Peyer's patch (tissue), 4 donors: ENCODE measurements around the gene PRM1. TPM values are rescaled to one million over a fixed set of nuclear protein-coding genes. Genes with fewer than 3 reads are reported as not detected.

Experiments
- DNase-seq, 3 donors: peaks; one replicate each; pipeline ENCODE4 v3.0.0-alpha.2; 2017 to 2019
- H3K27ac ChIP-seq, 4 donors: fragments of 200-600 bp; sonication (generic); one replicate each; pipeline ENCODE4 v1.5.1; 2016 to 2019
- H3K27me3 ChIP-seq, 2 donors: fragments of 200-600 bp; sonication (generic); one replicate each; pipeline ENCODE4 v1.5.1; 2019
- H3K36me3 ChIP-seq, 3 donors: fragments of 200-600 bp; sonication (generic); one replicate each; pipeline ENCODE4 v1.5.1; 2016 to 2019
- H3K4me1 ChIP-seq, 4 donors: fragments of 200-600 bp; sonication (generic); one replicate each; pipeline ENCODE4 v1.5.1; 2016 to 2019
- H3K4me3 ChIP-seq, 4 donors: fragments of 200-600 bp; sonication (generic); 1 replicate in 3 of 4; 2 replicates in 1 of 4; pipeline ENCODE4 v1.5.1; 2016 to 2019; ENCODE audit warnings: mild to moderate bottlenecking in 1 of 4
- H3K9me3 ChIP-seq, 4 donors: fragments of 200-600 bp; sonication (generic); one replicate each; pipeline ENCODE4 v1.5.1; 2016 to 2019; ENCODE audit warnings: mild to moderate bottlenecking in 1 of 4
- CTCF ChIP-seq, 6 experiments: fragments of 450-650 bp in 4 of 6; fragments of 200-600 bp in 2 of 6; sonication (generic) in 1 of 6; IDR thresholded peaks; one replicate each; pipeline ENCODE4 v1.5.1; 2017 to 2019; ENCODE audit warnings: antibody characterized with exemption in 6 of 6, mild to moderate bottlenecking in 3 of 6, moderate library complexity in 1 of 6
- POLR2A ChIP-seq, 2 donors: fragments of 450-650 bp; IDR thresholded peaks; one replicate each; pipeline ENCODE4 v1.5.1; 2017; ENCODE audit warnings: antibody characterized with exemption in 2 of 2, mild to moderate bottlenecking in 2 of 2, moderate library complexity in 2 of 2
- total RNA-seq, 4 donors: library from RNA; depleted of rRNA; stranded (reverse); fragments of >200 nt; gene quantifications; one replicate each; pipeline ENCODE4 v1.1.0, GENCODE V29; 2016

The PRM1 gene
- total RNA-seq, 4 donors from 2014 or later, result not detected

DNA sequence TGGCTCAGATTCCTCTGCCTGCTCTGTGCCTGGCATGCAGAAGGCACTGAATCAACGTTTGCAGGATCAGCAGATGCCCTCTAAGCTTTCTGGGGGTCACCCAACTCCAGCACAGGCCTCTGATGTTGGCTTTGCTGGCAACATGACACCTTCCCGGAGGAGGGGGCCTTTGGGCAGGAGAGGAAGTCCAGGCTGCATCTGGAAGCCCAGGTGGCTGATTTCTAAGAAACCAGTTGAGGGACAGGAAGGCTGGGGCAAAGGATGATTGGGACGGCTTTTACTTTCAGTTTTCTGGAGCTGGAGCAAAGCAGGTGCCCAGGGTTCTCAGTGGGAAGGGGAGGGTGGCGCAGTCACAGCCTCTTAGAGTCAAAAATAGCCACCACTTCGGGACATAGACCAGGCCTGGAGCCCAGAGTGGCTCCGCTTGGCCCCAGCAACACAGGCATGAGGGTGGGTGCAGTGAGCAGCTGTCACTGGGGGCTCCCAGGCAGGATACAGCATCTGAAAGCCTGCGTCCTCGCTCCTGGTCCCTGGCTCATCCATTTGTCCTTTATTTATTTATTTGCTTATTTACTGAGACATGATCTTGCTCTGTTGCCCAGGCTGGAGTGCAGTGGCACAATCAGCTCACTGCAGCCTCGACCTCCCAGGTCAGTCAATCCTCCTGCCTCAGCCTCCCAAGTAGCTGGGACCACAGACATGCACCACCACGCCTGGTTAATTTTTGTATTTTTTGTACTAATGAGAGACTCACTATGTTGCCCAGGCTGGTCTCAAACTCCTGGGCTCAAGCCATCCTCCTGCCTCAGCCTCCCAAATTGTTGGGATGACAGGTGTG lies 40.3 kb downstream of the PRM1 start:
- H3K9me3 ChIP-seq, result no peaks in the 10 kb centered on the region
- H3K4me3 ChIP-seq, result no peak overlapping the region
- H3K36me3 ChIP-seq, result no peaks in the 10 kb centered on the region
- TF ChIP-seq POLR2A (IDR thresholded peaks at IDR 0.05) (no peak), CTCF (IDR thresholded peaks at IDR 0.05) (no peak)
- H3K27ac ChIP-seq, result no peak overlapping the region
- H3K27me3 ChIP-seq, result no peaks in the 10 kb centered on the region
- peaks cover 0 to 2% (median 0%) of the 10 kb centered on the region in 4 donors for H3K4me1 ChIP-seq
- DNase-seq, result no peak

GRCh38 chr16:11239644-11240632 lies 41.2 kb downstream of the PRM1 start:
- Histone ChIP-seq H3K9me3 (no peaks in the 10 kb centered on the region), H3K27me3 (no peaks in the 10 kb centered on the region), H3K27ac (no peak overlapping the region), H3K36me3 (no peaks in the 10 kb centered on the region), H3K4me1 (peaks cover 0 to 11% (median 0%) of the 10 kb centered on the region in 4 donors), H3K4me3 (no peak overlapping the region)
- DNase-seq, result no peak
- TF ChIP-seq CTCF (IDR thresholded peaks at IDR 0.05) (no peak), POLR2A (IDR thresholded peaks at IDR 0.05) (no peak)

DNA sequence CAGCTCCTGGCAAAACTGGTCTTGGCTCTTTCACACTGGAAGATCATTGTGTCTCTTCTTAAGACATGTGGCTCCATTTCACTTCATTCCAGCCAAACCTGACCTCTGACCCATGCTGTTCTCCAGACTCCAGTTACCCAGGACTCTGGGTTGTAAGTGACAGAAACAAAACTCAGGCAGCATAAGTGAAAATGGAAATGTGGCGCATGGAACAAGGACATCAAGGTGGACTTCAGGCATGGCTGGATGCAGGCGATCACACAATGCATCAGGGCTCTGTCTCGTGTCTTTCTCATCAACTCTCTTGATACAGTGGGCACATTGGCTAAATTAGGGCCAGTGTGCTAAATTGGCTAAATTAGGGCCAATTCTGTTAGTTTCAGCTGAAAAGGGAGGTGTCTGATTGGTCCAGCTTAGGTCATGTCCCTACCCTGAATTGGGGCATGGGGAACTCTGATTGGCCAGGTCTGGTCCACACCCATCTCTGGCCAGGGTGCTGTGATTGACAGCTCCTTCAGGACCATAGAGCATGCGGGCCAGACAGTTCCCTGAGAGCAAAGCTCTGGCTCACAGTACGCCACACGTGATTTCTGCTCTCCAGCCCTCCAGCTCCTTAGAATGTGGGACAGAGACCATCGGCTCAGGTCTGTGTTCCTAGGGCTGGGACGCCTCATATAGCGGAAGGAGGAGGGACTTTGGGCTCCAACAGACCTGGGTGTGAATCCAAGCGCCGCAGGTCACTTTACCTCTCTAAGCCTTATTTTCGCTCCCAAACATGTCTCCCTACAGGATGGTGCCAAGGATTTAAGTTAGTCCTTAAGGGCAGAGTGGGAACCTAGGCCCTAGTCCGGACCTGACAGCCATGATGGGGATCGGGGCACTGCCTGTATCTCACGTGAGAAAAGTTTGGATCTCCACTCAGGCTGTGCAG lies 42.6 kb downstream of the PRM1 start:
- Histone ChIP-seq H3K4me3 (no peak overlapping the region), H3K9me3 (no peaks in the 10 kb centered on the region), H3K27me3 (no peaks in the 10 kb centered on the region), H3K4me1 (peaks cover 0 to 11% (median 3%) of the 10 kb centered on the region in 4 donors), H3K27ac (no peak overlapping the region), H3K36me3 (no peaks in the 10 kb centered on the region)
- no peak for TF ChIP-seq CTCF (IDR thresholded peaks at IDR 0.05)
- no peak for TF ChIP-seq POLR2A (IDR thresholded peaks at IDR 0.05)
- DNase-seq, result no peak

- no peak for TF ChIP-seq CTCF (IDR thresholded peaks at IDR 0.05)
- H3K9me3 ChIP-seq, result no peaks in the 10 kb centered on the region
- no peak for DNase-seq
- H3K4me1 ChIP-seq, result peaks cover 0 to 13% (median 11%) of the 10 kb centered on the region in 4 donors
- H3K4me3 ChIP-seq, result no peak overlapping the region
- no peak overlapping the region for H3K27ac ChIP-seq
- no peaks in the 10 kb centered on the region for H3K36me3 ChIP-seq
- no peaks in the 10 kb centered on the region for H3K27me3 ChIP-seq
Observed at GRCh38 chr16:11236461-11237254, 44.5 kb downstream of the PRM1 start.
